HepG2 (cell line): ENCODE measurements around the gene SGF29. TPM values are rescaled to one million over a fixed set of nuclear protein-coding genes. Genes with fewer than 3 reads are reported as not detected.

Experiments
- ASH2L ChIP-seq: fragments of 300-600, 200-600 bp; sonication (generic); IDR thresholded peaks from 2 replicates; pipeline ENCODE4 v1.7.0; 2017; ENCODE audit warnings: low read depth, mild to moderate bottlenecking, moderate library complexity, mixed read lengths, low read length; ENCODE audit not compliant: insufficient read length
- FOXO4 ChIP-seq: sonication (generic); formaldehyde crosslinking; conservative IDR thresholded peaks from 2 replicates; pipeline ENCODE4 v1.8.1; 2023; ENCODE audit warnings: missing genetic modification reagents
- FOXP1 ChIP-seq, 2 experiments: fragments of 450-650 bp in 1 of 2; IDR thresholded peaks; 2 replicates each; pipeline ENCODE4 v1.6.1; 2017 to 2018; ENCODE audit warnings: antibody characterized with exemption in 1 of 2
- MEIS1 ChIP-seq: sonication (generic); formaldehyde crosslinking; IDR thresholded peaks from 2 replicates; pipeline ENCODE4 v1.9.0; 2021; ENCODE audit warnings: mild to moderate bottlenecking, missing genetic modification reagents, moderate library complexity, borderline replicate concordance
- POLR2AphosphoS2 ChIP-seq: IDR thresholded peaks from 2 replicates; pipeline ENCODE4 v1.6.1; 2011; ENCODE audit warnings: low read depth, low read length, improper control_type of control experiment
- PPARG ChIP-seq: conservative IDR thresholded peaks from 2 replicates; pipeline ENCODE4 v1.6.1; 2016; ENCODE audit warnings: missing biosample characterization, missing genetic modification reagents
- RARA ChIP-seq: IDR thresholded peaks from 2 replicates; pipeline ENCODE4 v1.6.1; 2016; ENCODE audit warnings: missing genetic modification reagents, missing compliant biosample characterization
- RBM22 ChIP-seq: fragments of 200-400 bp; formaldehyde crosslinking; optimal IDR thresholded peaks from 2 replicates; pipeline ENCODE3; 2017; ENCODE audit warnings: mild to moderate bottlenecking, low read length, moderate library complexity
- RNF2 ChIP-seq: fragments of 450-650 bp; conservative IDR thresholded peaks from 2 replicates; pipeline ENCODE4 v1.6.1; 2016; ENCODE audit warnings: low read depth
- SMAD1 ChIP-seq: sonication (generic); formaldehyde crosslinking; IDR thresholded peaks from 2 replicates; pipeline ENCODE4 v1.4.0; 2020; ENCODE audit warnings: missing genetic modification reagents, low read depth, mild to moderate bottlenecking, borderline replicate concordance
- XRCC5 ChIP-seq: fragments of 200-400 bp; formaldehyde crosslinking; optimal IDR thresholded peaks from 2 replicates; pipeline ENCODE3; 2017; ENCODE audit warnings: mild to moderate bottlenecking, low read length
- ZBTB26 ChIP-seq: IDR thresholded peaks from 2 replicates; pipeline ENCODE4 v1.6.1; 2016; ENCODE audit warnings: missing compliant biosample characterization, missing genetic modification reagents, borderline replicate concordance
- ZNF547 ChIP-seq: sonication (generic); formaldehyde crosslinking; IDR thresholded peaks from 2 replicates; pipeline ENCODE4 v1.5.1; 2020; ENCODE audit warnings: mild to moderate bottlenecking, missing genetic modification reagents
- ZNF639 ChIP-seq: conservative IDR thresholded peaks from 2 replicates; pipeline ENCODE4 v1.6.1; 2018; ENCODE audit warnings: missing genetic modification reagents
- ZNF652 ChIP-seq: IDR thresholded peaks from 2 replicates; pipeline ENCODE4 v1.6.1; 2016; ENCODE audit warnings: low read depth, borderline replicate concordance
- ZSCAN20 ChIP-seq: sonication (generic); formaldehyde crosslinking; IDR thresholded peaks from 2 replicates; pipeline ENCODE4 v1.4.0; 2020; ENCODE audit warnings: missing genetic modification reagents, mild to moderate bottlenecking, borderline replicate concordance
- polyA plus RNA-seq, 8 experiments: library from polyadenylated mRNA; depleted of rRNA in 3 of 8; stranded (reverse) in 7 of 8; unstranded in 1 of 8; fragments of >200 nt; fragmentation: Illumina TruSeq in 4 of 8; extraction: Trizol in 4 of 8; gene quantifications; 2 replicates each; pipeline versions ENCODE4 v1.2.1 to v1.2.3, GENCODE V29; 2011 to 2016; ENCODE audit warnings: low read depth in 4 of 8, missing spikeins in 1 of 8, mixed read lengths in 1 of 8; ENCODE audit not compliant: insufficient read depth in 1 of 8
- total RNA-seq, 5 experiments: library from RNA; depleted of rRNA; stranded (reverse); fragments of >200 nt; fragmentation: Illumina TruSeq; extraction: Trizol; gene quantifications; 2 replicates each; pipeline ENCODE4 v1.2.3, GENCODE V29; 2016; ENCODE audit warnings: low read depth in 1 of 5
- TF ChIP-seq, protein P1 (sequence below): sonication (generic); formaldehyde crosslinking; IDR thresholded peaks from 2 replicates; pipeline ENCODE4 v1.5.1; 2020; ENCODE audit warnings: mild to moderate bottlenecking, missing genetic modification reagents, borderline replicate concordance
- TF ChIP-seq, protein P2 (sequence below): sonication (generic); formaldehyde crosslinking; IDR thresholded peaks from 2 replicates; pipeline ENCODE4 v1.4.0; 2020; ENCODE audit warnings: missing genetic modification reagents
- TF ChIP-seq, protein P3 (sequence below): sonication (generic); formaldehyde crosslinking; IDR thresholded peaks from 2 replicates; pipeline ENCODE4 v1.8.0; 2022; ENCODE audit warnings: mild to moderate bottlenecking, missing genetic modification reagents; ENCODE audit not compliant: insufficient replicate concordance

SGF29 gene
- total and polyA plus RNA-seq, 2 of the 13 experiments (the other 11 are each of a cell fraction or from before 2014, with no cell fraction given), result 5.0 to 29.4 TPM

GRCh38 chr16:28538733-28539596 lies 14.8 kb upstream of the SGF29 start, which contains the start of gene NUPR1 (continued):
- TF ChIP-seq, protein P1, sequence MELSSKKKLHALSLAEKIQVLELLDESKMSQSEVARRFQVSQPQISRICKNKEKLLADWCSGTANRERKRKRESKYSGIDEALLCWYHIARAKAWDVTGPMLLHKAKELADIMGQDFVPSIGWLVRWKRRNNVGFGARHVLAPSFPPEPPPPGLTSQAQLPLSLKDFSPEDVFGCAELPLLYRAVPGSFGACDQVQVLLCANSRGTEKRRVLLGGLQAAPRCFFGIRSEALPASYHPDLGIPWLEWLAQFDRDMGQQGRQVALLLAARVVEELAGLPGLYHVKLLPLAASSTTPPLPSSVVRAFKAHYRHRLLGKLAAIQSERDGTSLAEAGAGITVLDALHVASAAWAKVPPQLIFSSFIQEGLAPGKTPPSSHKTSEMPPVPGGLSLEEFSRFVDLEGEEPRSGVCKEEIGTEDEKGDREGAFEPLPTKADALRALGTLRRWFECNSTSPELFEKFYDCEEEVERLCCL (CRISPR knock-in tag), result no peak
- TF ChIP-seq ZNF639, result 0 out of 2 replicates have a peak, but pooled peaks have one; percentile 58
- TF ChIP-seq ZBTB26 (CRISPR knock-in tag), result peak; percentile 70; the same call in 1 of the 2 replicates
- TF ChIP-seq, protein P2, sequence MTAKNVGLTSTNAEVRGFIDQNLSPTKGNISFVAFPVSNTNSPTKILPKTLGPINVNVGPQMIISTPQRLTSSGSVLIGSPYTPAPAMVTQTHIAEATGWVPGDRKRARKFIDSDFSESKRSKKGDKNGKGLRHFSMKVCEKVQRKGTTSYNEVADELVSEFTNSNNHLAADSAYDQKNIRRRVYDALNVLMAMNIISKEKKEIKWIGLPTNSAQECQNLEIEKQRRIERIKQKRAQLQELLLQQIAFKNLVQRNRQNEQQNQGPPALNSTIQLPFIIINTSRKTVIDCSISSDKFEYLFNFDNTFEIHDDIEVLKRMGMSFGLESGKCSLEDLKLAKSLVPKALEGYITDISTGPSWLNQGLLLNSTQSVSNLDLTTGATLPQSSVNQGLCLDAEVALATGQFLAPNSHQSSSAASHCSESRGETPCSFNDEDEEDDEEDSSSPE (CRISPR knock-in tag), result no peak
- TF ChIP-seq RBM22, result no peak
- TF ChIP-seq FOXP1 (IDR thresholded peaks at IDR 0.05), result no peak
- TF ChIP-seq FOXP1 (CRISPR knock-in tag; IDR thresholded peaks at IDR 0.05), result peak; percentile 55
- TF ChIP-seq PPARG, result peak; percentile 59; the same call in 1 of the 2 replicates
- TF ChIP-seq RARA, result peak; percentile 70
- TF ChIP-seq XRCC5, result peak; percentile 76
- TF ChIP-seq ZNF547 (CRISPR knock-in tag), result no peak
- TF ChIP-seq ZSCAN20 (CRISPR knock-in tag), result no peak
- TF ChIP-seq RNF2, result no peak
- no peak for TF ChIP-seq ZNF652 (CRISPR knock-in tag)
- TF ChIP-seq ASH2L, result no peak
- TF ChIP-seq, protein P3, sequence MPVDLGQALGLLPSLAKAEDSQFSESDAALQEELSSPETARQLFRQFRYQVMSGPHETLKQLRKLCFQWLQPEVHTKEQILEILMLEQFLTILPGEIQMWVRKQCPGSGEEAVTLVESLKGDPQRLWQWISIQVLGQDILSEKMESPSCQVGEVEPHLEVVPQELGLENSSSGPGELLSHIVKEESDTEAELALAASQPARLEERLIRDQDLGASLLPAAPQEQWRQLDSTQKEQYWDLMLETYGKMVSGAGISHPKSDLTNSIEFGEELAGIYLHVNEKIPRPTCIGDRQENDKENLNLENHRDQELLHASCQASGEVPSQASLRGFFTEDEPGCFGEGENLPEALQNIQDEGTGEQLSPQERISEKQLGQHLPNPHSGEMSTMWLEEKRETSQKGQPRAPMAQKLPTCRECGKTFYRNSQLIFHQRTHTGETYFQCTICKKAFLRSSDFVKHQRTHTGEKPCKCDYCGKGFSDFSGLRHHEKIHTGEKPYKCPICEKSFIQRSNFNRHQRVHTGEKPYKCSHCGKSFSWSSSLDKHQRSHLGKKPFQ, result no peak
- no peak for TF ChIP-seq POLR2AphosphoS2
- no peak for TF ChIP-seq SMAD1 (CRISPR knock-in tag)
- TF ChIP-seq FOXO4, result no peak
- TF ChIP-seq MEIS1, result no peak
